Right lobe of liver (tissue), 6 donors: ENCODE measurements around the gene MEAF6. TPM values are rescaled to one million over a fixed set of nuclear protein-coding genes. Genes with fewer than 3 reads are reported as not detected.
A peak's percentile ranks its signal among the peaks of the same experiment; 100 is the strongest.

Source experiments
- ATAC-seq, 4 donors: fragments of 200-7000 bp; cut with Tn5 transposase; one replicate each; pipeline ENCODE4 v1.9.1; 2020; ENCODE audit warnings: mild to moderate bottlenecking in 4 of 4, moderate library complexity in 4 of 4
- DNase-seq, 3 donors: peaks; one replicate each; pipeline ENCODE4 v3.0.0-alpha.2; 2020
- H3K27ac ChIP-seq, 3 donors: fragments of 200-600 bp; one replicate each; pipeline ENCODE4 v1.8.0; 2022
- H3K27me3 ChIP-seq, 2 donors: fragments of 200-600 bp; one replicate each; pipeline ENCODE4 v1.8.0; 2022
- H3K36me3 ChIP-seq, 4 donors: fragments of 200-600 bp; sonication (generic) in 1 of 4; one replicate each; pipeline versions ENCODE4 v1.5.1 to v1.8.0; 2017 to 2022; ENCODE audit warnings: control low read depth in 1 of 4
- H3K4me1 ChIP-seq, 4 donors: fragments of 200-600 bp; sonication (generic) in 1 of 4; one replicate each; pipeline versions ENCODE4 v1.5.1 to v1.8.0; 2017 to 2022; ENCODE audit warnings: control low read depth in 1 of 4
- H3K4me3 ChIP-seq, 3 donors: fragments of 200-600 bp; one replicate each; pipeline ENCODE4 v1.8.0; 2022
- H3K9me3 ChIP-seq, 4 donors: fragments of 200-600 bp; sonication (generic) in 1 of 4; one replicate each; pipeline versions ENCODE4 v1.5.1 to v1.8.0; 2017 to 2022; ENCODE audit warnings: control low read depth in 1 of 4
- POLR2A ChIP-seq: fragments of 450-650 bp; IDR thresholded peaks from one replicate; pipeline ENCODE4 v1.6.1; 2017; ENCODE audit warnings: antibody characterized with exemption, mild to moderate bottlenecking
- WGBS: methylation state at CpG from one replicate; pipeline ENCODE4 v1.1.6; 2018; ENCODE audit warnings: low coverage, low lambda C conversion rate; ENCODE audit not compliant: insufficient coverage; ENCODE audit errors: missing lambda C conversion rate; 5-methylcytosine and 5-hydroxymethylcytosine counted together
- intact Hi-C, 2 donors: fragments of 100-400 bp; cut with DNase I; formaldehyde crosslinking; loops; one replicate each; pipeline versions ENCODE4 v1.11.2 to v1.14.1; 2022
- total RNA-seq, 6 experiments: library from RNA; depleted of rRNA in 2 of 6; stranded (reverse); fragments of >200 nt in 2 of 6; fragmentation: NEBNext Ultra II Directional in 3 of 6; extraction: Animal tissue kit (Norgen Biotek cat#: 25700) in 3 of 6; gene quantifications; one replicate each; pipeline versions ENCODE4 v1.1.0 to v1.2.4, GENCODE V29; 2016 to 2023
- TF ChIP-seq, protein P1 (sequence below), 4 donors: fragments of 200-600 bp in 3 of 4; fragments of 450-650 bp in 1 of 4; IDR thresholded peaks; one replicate each; pipeline versions ENCODE4 v1.5.1 to v1.8.0; 2016 to 2022; ENCODE audit warnings: antibody characterized with exemption in 4 of 4, mild to moderate bottlenecking in 2 of 4
- donor health status: DM: no; HTN: yes; CAD: no.
- donor health status: DM: no; HTN: no; CAD: no.
- donor health status: DM: no; HTN: no; CAD: no.
- donor health status: DM: no; HTN: yes; CAD: no.
- donor health status: DM: no; HTN: yes; CAD: no.

MEAF6 gene
- total RNA-seq, 6 experiments from 2014 or later = 12.9 to 55.9 (median 32.8) TPM

GRCh38 chr1:37486680-37487618 is 27.6 kb downstream of the MEAF6 start:
- no peaks in the 10 kb centered on the region for H3K27me3 ChIP-seq
- no peaks in the 10 kb centered on the region for H3K9me3 ChIP-seq
- H3K4me1 ChIP-seq = peaks cover 0 to 30% (median 0%) of the 10 kb centered on the region in 4 donors
- no peak overlapping the region for H3K4me3 ChIP-seq
- H3K36me3 ChIP-seq = peaks cover 9 to 44% (median 16%) of the 10 kb centered on the region in 4 donors
- peak overlapping the region in 2 of 3 donors; percentile 20 to 47 for H3K27ac ChIP-seq
- DNase-seq = peak; percentile 74 to 81 (median 77)
- intact Hi-C loops = loop anchor here (5.0 to 10.0 kb wide), 2 partner anchors 35 to 188 kb away; no protein-coding TSS in a partner anchor
- peak; percentile 77 to 92 (median 88) for ATAC-seq
- 18% methylated on average over 5 of the region's 10 CpGs for WGBS
- no peak for TF ChIP-seq POLR2A
- TF ChIP-seq, protein P1, sequence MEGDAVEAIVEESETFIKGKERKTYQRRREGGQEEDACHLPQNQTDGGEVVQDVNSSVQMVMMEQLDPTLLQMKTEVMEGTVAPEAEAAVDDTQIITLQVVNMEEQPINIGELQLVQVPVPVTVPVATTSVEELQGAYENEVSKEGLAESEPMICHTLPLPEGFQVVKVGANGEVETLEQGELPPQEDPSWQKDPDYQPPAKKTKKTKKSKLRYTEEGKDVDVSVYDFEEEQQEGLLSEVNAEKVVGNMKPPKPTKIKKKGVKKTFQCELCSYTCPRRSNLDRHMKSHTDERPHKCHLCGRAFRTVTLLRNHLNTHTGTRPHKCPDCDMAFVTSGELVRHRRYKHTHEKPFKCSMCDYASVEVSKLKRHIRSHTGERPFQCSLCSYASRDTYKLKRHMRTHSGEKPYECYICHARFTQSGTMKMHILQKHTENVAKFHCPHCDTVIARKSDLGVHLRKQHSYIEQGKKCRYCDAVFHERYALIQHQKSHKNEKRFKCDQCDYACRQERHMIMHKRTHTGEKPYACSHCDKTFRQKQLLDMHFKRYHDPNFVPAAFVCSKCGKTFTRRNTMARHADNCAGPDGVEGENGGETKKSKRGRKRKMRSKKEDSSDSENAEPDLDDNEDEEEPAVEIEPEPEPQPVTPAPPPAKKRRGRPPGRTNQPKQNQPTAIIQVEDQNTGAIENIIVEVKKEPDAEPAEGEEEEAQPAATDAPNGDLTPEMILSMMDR (IDR thresholded peaks at IDR 0.05) = peak; percentile 97 to 99 (median 99)

DNA sequence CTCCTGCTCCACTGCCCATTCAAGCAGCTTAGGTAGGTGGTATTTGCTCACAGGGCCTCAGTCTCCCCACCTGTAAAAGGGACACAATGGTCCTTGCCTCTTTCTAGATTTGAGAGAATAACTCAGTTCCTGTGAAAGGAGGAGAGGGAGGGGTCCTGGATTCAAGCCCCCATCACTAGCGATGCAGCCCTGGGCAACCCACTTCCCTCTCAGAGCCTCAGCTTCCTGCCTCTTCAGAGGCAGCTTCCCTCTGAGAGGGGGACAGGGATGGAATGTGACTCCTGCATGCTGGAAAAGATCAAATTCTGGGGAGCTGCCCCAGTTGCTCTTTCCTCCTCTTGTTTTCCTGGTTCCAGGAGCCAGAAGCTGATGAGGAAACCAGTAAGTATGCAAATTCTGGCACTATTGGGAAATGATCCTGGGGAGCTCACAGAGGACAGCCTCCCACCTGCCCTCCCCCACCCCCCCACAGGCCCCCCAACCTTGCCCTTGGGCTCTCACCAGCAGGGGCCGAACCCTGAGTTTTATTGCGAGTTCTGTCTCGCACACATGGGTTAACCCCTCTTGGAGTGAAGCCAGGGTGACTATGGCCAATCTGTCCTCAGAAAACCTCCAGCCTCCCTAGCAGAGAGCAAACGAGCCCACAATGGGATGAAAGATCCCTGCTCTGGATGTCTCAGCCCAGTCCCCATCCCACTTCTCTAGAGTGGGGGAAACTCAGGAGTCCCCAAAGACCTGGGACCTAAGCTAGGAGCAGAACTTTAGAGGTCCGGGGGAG is 28.5 kb downstream of the MEAF6 start:
- Histone ChIP-seq H3K4me1 (peaks cover 0 to 30% (median 0%) of the 10 kb centered on the region in 4 donors), H3K4me3 (no peak overlapping the region), H3K27me3 (no peaks in the 10 kb centered on the region), H3K36me3 (peaks cover 18 to 47% (median 24%) of the 10 kb centered on the region in 4 donors), H3K9me3 (no peaks in the 10 kb centered on the region), H3K27ac (peak overlapping the region in 1 of 3 donors; percentile 47)
- 27% methylated on average over 5 of the region's 6 CpGs for WGBS
- DNase-seq = peak in 1 of 3 donors; percentile 42
- intact Hi-C loops = loop anchor here (5.0 to 10.0 kb wide), 2 partner anchors 34 to 189 kb away; no protein-coding TSS in a partner anchor
- ATAC-seq = peak in 1 of 4 donors; percentile 44
- TF ChIP-seq, protein P1 (IDR thresholded peaks at IDR 0.05) = no peak
- TF ChIP-seq POLR2A = no peak

- H3K27me3 ChIP-seq = no peaks in the 10 kb centered on the region
- DNase-seq (peak in 1 of 3 donors; percentile 37), ATAC-seq (no peak)
- 40% methylated on average over 1 of the region's 7 CpGs for WGBS
- peaks cover 23 to 51% (median 30%) of the 10 kb centered on the region in 4 donors for H3K36me3 ChIP-seq
- H3K4me3 ChIP-seq = no peak overlapping the region
- H3K4me1 ChIP-seq = peaks cover 0 to 40% (median 4%) of the 10 kb centered on the region in 4 donors
- no peaks in the 10 kb centered on the region for H3K9me3 ChIP-seq
- H3K27ac ChIP-seq = no peak overlapping the region
- TF ChIP-seq, protein P1 (IDR thresholded peaks at IDR 0.05) = no peak
- no peak for TF ChIP-seq POLR2A
- intact Hi-C loops = loop anchor here (5.0 to 10.0 kb wide), 2 partner anchors 32 to 190 kb away; no protein-coding TSS in a partner anchor
Measured at GRCh38 chr1:37484325-37485051, 30.1 kb downstream of the MEAF6 start.

GRCh38 chr1:37483785-37484184 is 30.8 kb downstream of the MEAF6 start:
- ATAC-seq (no peak), DNase-seq (peak in 1 of 3 donors; percentile 43)
- intact Hi-C loops = loop anchor here in 1 of 2 donors (10.0 kb wide), 1 partner anchor 191 kb away; no protein-coding TSS in a partner anchor
- Histone ChIP-seq H3K27ac (no peak overlapping the region), H3K4me1 (peaks cover 0 to 47% (median 7%) of the 10 kb centered on the region in 4 donors), H3K4me3 (no peak overlapping the region), H3K9me3 (no peaks in the 10 kb centered on the region), H3K36me3 (peaks cover 23 to 47% (median 29%) of the 10 kb centered on the region in 4 donors), H3K27me3 (no peaks in the 10 kb centered on the region)
- TF ChIP-seq, protein P1 (IDR thresholded peaks at IDR 0.05) = no peak
- TF ChIP-seq POLR2A = no peak
- WGBS = no CpG with 5 or more reads among the region's 15 CpGs
